Uterus (tissue), 4 donors: ENCODE measurements around the gene IL17D. TPM values are rescaled to one million over a fixed set of nuclear protein-coding genes. Genes with fewer than 3 reads are reported as not detected.

Experiments used
- DNase-seq, 2 donors: peaks; one replicate each; pipeline ENCODE4 v3.0.0-alpha.2; 2019 to 2020
- H3K27ac ChIP-seq, 2 donors: fragments of 200-600 bp; sonication (generic); 1 replicate in 1 of 2; 2 replicates in 1 of 2; pipeline ENCODE4 v1.5.1; 2016 to 2018
- H3K27me3 ChIP-seq, 2 donors: fragments of 200-600 bp; sonication (generic); one replicate each; pipeline ENCODE4 v1.5.1; 2018 to 2019; ENCODE audit warnings: control low read depth in 1 of 2
- H3K36me3 ChIP-seq, 2 donors: fragments of 200-600 bp; sonication (generic); one replicate each; pipeline ENCODE4 v1.5.1; 2019; ENCODE audit warnings: control low read depth in 1 of 2
- H3K4me1 ChIP-seq, 2 donors: fragments of 200-600 bp; sonication (generic); one replicate each; pipeline ENCODE4 v1.5.1; 2018 to 2019; ENCODE audit warnings: control low read depth in 1 of 2
- H3K4me3 ChIP-seq, 2 donors: fragments of 200-600 bp; sonication (generic); 1 replicate in 1 of 2; 2 replicates in 1 of 2; pipeline ENCODE4 v1.5.1; 2018 to 2019; ENCODE audit warnings: mild to moderate bottlenecking in 1 of 2
- H3K9me3 ChIP-seq, 2 donors: fragments of 200-600 bp; sonication (generic); one replicate each; pipeline ENCODE4 v1.5.1; 2019; ENCODE audit warnings: control low read depth in 1 of 2
- POLR2A ChIP-seq, 2 donors: fragments of 450-650 bp; IDR thresholded peaks; one replicate each; pipeline ENCODE4 v1.6.1; 2016; ENCODE audit warnings: antibody characterized with exemption in 2 of 2, mild to moderate bottlenecking in 1 of 2, moderate library complexity in 1 of 2
- intact Hi-C: fragments of 100-400 bp; cut with DNase I; formaldehyde crosslinking; loops from one replicate; pipeline ENCODE4 v1.15.1; 2023; ENCODE audit warnings: low total_unique reads
- total RNA-seq, 4 donors: library from RNA; depleted of rRNA in 3 of 4; stranded (reverse); fragments of >200 nt in 3 of 4; gene quantifications; one replicate each; pipeline versions ENCODE4 v1.1.0 to v1.2.4, GENCODE V29; 2014 to 2023
- TF ChIP-seq, protein P1 (sequence below), 4 experiments: fragments of 200-600 bp in 2 of 4; fragments of 450-650 bp in 2 of 4; sonication (generic) in 2 of 4; IDR thresholded peaks; one replicate each; pipeline ENCODE4 v1.5.1; 2016 to 2019; ENCODE audit warnings: antibody characterized with exemption in 4 of 4, mild to moderate bottlenecking in 2 of 4, moderate library complexity in 1 of 4
- donor health status: DM: yes; HTN: yes; CAD: no.

IL17D gene
- total RNA-seq, 4 donors from 2014 or later: 2.7 to 5.6 TPM; not detected in 2

DNA sequence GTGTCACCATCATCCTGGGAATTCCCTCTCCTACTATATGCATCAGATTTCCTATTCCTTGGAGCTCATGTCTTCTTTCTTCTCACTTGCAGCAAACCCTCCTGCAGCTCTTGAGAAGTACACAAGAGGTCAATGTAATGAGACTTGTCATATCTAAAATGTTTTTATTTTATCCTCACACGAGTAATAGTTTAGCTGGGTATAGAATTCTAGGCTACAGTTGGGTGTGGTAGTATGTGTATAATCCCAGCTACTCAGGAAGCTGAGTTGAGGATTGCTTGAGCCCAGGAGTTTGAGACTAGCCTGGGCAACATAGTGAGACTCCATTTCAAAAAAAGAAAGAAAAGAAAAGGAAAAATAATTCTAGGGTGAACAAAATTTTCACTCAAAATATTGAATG lies 45.9 kb downstream of the IL17D start:
- H3K9me3 ChIP-seq: no peaks in the 10 kb centered on the region
- no peak overlapping the region for H3K4me3 ChIP-seq
- H3K36me3 ChIP-seq: no peaks in the 10 kb centered on the region
- H3K27ac ChIP-seq: no peak overlapping the region
- intact Hi-C loops: no loop called here
- no peak for DNase-seq
- H3K27me3 ChIP-seq: no peaks in the 10 kb centered on the region
- H3K4me1 ChIP-seq: no peaks in the 10 kb centered on the region
- no peak for TF ChIP-seq POLR2A (IDR thresholded peaks at IDR 0.05)
- TF ChIP-seq, protein P1, sequence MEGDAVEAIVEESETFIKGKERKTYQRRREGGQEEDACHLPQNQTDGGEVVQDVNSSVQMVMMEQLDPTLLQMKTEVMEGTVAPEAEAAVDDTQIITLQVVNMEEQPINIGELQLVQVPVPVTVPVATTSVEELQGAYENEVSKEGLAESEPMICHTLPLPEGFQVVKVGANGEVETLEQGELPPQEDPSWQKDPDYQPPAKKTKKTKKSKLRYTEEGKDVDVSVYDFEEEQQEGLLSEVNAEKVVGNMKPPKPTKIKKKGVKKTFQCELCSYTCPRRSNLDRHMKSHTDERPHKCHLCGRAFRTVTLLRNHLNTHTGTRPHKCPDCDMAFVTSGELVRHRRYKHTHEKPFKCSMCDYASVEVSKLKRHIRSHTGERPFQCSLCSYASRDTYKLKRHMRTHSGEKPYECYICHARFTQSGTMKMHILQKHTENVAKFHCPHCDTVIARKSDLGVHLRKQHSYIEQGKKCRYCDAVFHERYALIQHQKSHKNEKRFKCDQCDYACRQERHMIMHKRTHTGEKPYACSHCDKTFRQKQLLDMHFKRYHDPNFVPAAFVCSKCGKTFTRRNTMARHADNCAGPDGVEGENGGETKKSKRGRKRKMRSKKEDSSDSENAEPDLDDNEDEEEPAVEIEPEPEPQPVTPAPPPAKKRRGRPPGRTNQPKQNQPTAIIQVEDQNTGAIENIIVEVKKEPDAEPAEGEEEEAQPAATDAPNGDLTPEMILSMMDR (IDR thresholded peaks at IDR 0.05): no peak

GRCh38 chr13:20754009-20754408 lies 50.5 kb downstream of the IL17D start:
- TF ChIP-seq, protein P1 (IDR thresholded peaks at IDR 0.05): no peak
- no peak for TF ChIP-seq POLR2A (IDR thresholded peaks at IDR 0.05)
- intact Hi-C loops: no loop called here
- H3K36me3 ChIP-seq: no peaks in the 10 kb centered on the region
- H3K4me1 ChIP-seq: no peaks in the 10 kb centered on the region
- H3K4me3 ChIP-seq: no peak overlapping the region
- H3K27ac ChIP-seq: no peak overlapping the region
- no peaks in the 10 kb centered on the region for H3K27me3 ChIP-seq
- no peak for DNase-seq
- H3K9me3 ChIP-seq: no peaks in the 10 kb centered on the region

DNA sequence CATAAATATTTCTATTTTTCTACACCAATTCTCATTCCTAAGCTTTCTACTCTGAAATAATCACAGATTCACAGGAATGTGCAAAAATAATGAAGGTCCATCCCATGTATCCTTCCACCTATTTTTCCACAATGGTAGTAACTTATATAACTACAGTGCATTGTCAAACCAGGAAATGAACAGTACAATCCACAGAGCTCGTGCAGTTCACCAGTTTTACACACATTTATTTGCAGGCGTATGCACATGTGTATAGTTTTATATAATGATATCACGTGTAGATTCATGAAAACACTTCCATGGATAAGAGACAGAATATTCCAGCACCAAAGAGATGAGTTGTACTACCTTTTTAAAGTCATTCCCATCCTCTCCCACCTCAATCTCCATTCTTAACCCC lies 57.4 kb downstream of the IL17D start:
- TF ChIP-seq POLR2A (IDR thresholded peaks at IDR 0.05): no peak
- TF ChIP-seq, protein P1 (IDR thresholded peaks at IDR 0.05): no peak
- H3K4me1 ChIP-seq: no peaks in the 10 kb centered on the region
- H3K27ac ChIP-seq: no peak overlapping the region
- intact Hi-C loops: no loop called here
- DNase-seq: no peak
- H3K27me3 ChIP-seq: no peaks in the 10 kb centered on the region
- H3K36me3 ChIP-seq: no peaks in the 10 kb centered on the region
- no peak overlapping the region for H3K4me3 ChIP-seq
- no peaks in the 10 kb centered on the region for H3K9me3 ChIP-seq

- Histone ChIP-seq H3K4me1 (no peaks in the 10 kb centered on the region), H3K27me3 (no peaks in the 10 kb centered on the region), H3K9me3 (peaks cover 0 to 12% of the 10 kb centered on the region in 2 donors), H3K4me3 (no peak overlapping the region), H3K36me3 (no peaks in the 10 kb centered on the region), H3K27ac (no peak overlapping the region)
- TF ChIP-seq, protein P1 (IDR thresholded peaks at IDR 0.05): no peak
- no peak for TF ChIP-seq POLR2A (IDR thresholded peaks at IDR 0.05)
- no peak for DNase-seq
- intact Hi-C loops: no loop called here
These were observed 63.9 kb downstream of the IL17D start for GRCh38 chr13:20767309-20767943.

GRCh38 chr13:20769091-20769490 lies 65.6 kb downstream of the IL17D start:
- TF ChIP-seq POLR2A (IDR thresholded peaks at IDR 0.05): no peak
- TF ChIP-seq, protein P1 (IDR thresholded peaks at IDR 0.05): no peak
- H3K36me3 ChIP-seq: no peaks in the 10 kb centered on the region
- intact Hi-C loops: no loop called here
- peaks cover 0 to 3% of the 10 kb centered on the region in 2 donors for H3K4me1 ChIP-seq
- no peak for DNase-seq
- no peak overlapping the region for H3K4me3 ChIP-seq
- H3K27ac ChIP-seq: no peak overlapping the region
- peaks cover 0 to 12% of the 10 kb centered on the region in 2 donors for H3K9me3 ChIP-seq
- H3K27me3 ChIP-seq: no peaks in the 10 kb centered on the region
